Measurements from ENCODE around the gene AQR. TPM values are rescaled to one million over a fixed set of nuclear protein-coding genes. Genes with fewer than 3 reads are reported as not detected.

The AQR gene
- total and polyA plus RNA-seq, 11 donors: 5.3 to 16.0 (median 12.0) TPM

DNA sequence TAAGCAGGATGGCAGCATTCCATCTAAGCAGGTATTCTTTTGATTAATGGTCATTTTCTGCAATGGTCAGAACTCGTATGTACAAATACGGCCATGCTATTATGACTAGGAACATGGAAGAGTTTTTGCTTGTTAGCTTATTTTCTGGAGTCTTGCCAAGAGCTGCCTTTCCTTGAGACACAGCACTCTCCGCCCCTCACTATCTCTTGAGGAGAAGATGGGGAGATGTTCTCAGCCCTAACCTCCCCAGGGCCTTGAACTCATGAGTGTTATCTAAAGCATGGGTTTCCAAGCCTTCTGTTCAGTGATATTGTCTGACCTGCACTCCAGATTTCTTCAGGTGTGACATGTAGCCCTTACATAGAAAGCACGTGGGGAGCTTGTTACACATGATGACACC, 108.3 kb downstream of the AQR start:
- H3K27me3 ChIP-seq: no peaks in the 10 kb centered on the region
- no peak for TF ChIP-seq POLR2A (IDR thresholded peaks at IDR 0.05)
- TF ChIP-seq, protein P1, sequence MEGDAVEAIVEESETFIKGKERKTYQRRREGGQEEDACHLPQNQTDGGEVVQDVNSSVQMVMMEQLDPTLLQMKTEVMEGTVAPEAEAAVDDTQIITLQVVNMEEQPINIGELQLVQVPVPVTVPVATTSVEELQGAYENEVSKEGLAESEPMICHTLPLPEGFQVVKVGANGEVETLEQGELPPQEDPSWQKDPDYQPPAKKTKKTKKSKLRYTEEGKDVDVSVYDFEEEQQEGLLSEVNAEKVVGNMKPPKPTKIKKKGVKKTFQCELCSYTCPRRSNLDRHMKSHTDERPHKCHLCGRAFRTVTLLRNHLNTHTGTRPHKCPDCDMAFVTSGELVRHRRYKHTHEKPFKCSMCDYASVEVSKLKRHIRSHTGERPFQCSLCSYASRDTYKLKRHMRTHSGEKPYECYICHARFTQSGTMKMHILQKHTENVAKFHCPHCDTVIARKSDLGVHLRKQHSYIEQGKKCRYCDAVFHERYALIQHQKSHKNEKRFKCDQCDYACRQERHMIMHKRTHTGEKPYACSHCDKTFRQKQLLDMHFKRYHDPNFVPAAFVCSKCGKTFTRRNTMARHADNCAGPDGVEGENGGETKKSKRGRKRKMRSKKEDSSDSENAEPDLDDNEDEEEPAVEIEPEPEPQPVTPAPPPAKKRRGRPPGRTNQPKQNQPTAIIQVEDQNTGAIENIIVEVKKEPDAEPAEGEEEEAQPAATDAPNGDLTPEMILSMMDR (IDR thresholded peaks at IDR 0.05): no peak
- H3K36me3 ChIP-seq: peaks cover 0 to 99% (median 92%) of the 10 kb centered on the region in 9 donors
- H3K4me3 ChIP-seq: no peak overlapping the region
- intact Hi-C loops (cut with DNase I): no loop called here
- 89 to 93% (median 91%) methylated on average over 4 of the region's 4 CpGs for WGBS, 4 donors
- no peak overlapping the region for H3K27ac ChIP-seq
- no peaks in the 10 kb centered on the region for H3K9me3 ChIP-seq
- peaks cover 0 to 1% (median 0%) of the 10 kb centered on the region in 12 donors for H3K4me1 ChIP-seq
- ATAC-seq (no peak), DNase-seq (no peak)

DNA sequence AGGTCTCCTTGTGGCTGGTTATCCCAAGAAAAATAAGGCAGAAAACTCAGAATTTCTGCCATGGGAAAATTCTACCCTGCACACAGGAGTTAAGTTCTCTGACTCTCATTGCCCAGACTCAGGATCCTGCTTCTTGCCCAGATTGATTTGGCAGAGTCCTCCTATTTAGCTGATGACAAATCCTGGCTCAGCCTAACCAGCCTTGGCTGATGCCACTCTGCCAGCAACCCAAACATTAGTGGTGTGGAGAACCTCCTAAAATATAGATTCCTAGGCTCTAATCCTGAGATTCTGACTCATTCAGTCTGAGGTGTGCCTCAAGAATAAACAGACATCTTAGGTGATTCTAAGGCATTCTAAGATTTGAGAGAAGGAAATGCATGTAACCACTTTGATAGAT, 113.6 kb downstream of the AQR start:
- Histone ChIP-seq H3K27ac (peak overlapping the region in 6 of 12 donors; percentile 9 to 32 (median 19)), H3K27me3 (no peaks in the 10 kb centered on the region), H3K9me3 (no peaks in the 10 kb centered on the region), H3K36me3 (peaks cover 0 to 59% (median 51%) of the 10 kb centered on the region in 9 donors), H3K4me3 (no peak overlapping the region), H3K4me1 (peaks cover 2 to 31% (median 19%) of the 10 kb centered on the region in 12 donors)
- peak in 2 of 5 donors; percentile 11 to 30 for DNase-seq
- TF ChIP-seq POLR2A (IDR thresholded peaks at IDR 0.05): no peak
- TF ChIP-seq, protein P1 (IDR thresholded peaks at IDR 0.05): no peak
- intact Hi-C loops (cut with DNase I): loop anchor here in 2 of 10 donors (5.0 to 10.0 kb wide), 3 partner anchors 61 to 621 kb away; partner anchors contain the start of gene ACTC1 (in 1 of the 2)
- ATAC-seq: peak; percentile 82 to 87 (median 86)

DNA sequence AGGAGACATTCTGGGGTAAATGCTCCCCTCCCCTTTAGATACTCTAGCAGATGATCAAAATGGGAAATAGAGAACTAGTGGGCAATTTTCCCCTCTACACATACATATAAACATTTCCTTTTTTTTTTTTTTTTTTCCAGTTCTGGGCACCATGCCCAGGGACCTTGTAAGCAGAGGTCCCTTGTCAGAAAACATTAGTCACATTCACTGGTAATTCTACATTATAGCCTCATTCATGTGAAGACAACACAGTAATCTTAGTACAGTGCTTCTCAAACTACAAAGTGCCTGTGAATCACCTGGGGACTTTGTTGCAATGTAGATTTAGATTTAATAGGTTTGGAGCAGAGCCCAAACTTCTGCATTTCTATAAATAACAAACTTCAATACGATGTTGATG, 114.1 kb downstream of the AQR start:
- TF ChIP-seq, protein P1 (IDR thresholded peaks at IDR 0.05): no peak
- TF ChIP-seq POLR2A (IDR thresholded peaks at IDR 0.05): no peak
- Histone ChIP-seq H3K27me3 (no peaks in the 10 kb centered on the region), H3K4me1 (peaks cover 2 to 31% (median 19%) of the 10 kb centered on the region in 12 donors), H3K27ac (peak overlapping the region in 4 of 12 donors; percentile 9 to 32 (median 23)), H3K4me3 (no peak overlapping the region), H3K9me3 (no peaks in the 10 kb centered on the region), H3K36me3 (peaks cover 0 to 54% (median 46%) of the 10 kb centered on the region in 9 donors)
- intact Hi-C loops (cut with DNase I): loop anchor here in 2 of 10 donors (5.0 to 10.0 kb wide), 3 partner anchors 61 to 621 kb away; partner anchors contain the start of gene ACTC1 (in 1 of the 2)
- ATAC-seq (peak in 3 of 4 donors; percentile 24 to 41 (median 36)), DNase-seq (no peak)
- 18 to 31% (median 22%) methylated on average over 1 of the region's 1 CpG for WGBS, 4 donors

DNA sequence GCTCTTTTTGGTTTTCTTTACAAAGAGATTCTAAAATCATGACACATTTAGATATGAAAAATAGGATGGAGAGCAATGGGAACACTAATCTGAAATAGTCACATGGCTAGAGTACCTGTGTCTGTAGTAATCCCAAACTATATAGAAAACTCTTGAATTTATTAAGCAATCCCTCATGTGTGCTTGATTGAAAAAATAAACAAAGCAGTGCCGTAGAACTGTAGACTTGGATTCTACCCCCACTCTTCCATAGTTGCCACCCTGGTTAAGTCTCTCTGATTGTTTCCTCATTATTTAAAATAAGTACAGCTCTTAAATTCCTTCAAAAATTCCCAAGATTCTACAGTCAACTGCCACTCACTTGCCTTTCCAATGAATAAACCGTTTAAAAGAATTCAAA, 115.3 kb downstream of the AQR start:
- no peak for TF ChIP-seq POLR2A (IDR thresholded peaks at IDR 0.05)
- intact Hi-C loops (cut with DNase I): loop anchor here in 2 of 10 donors (10.0 kb wide), 2 partner anchors 59 to 619 kb away; partner anchors contain the start of gene ACTC1 (in 1 of the 2)

More for the DNA sequence above, 115.3 kb downstream of the AQR start:
- H3K27me3 ChIP-seq: no peaks in the 10 kb centered on the region
- no peak overlapping the region for H3K4me3 ChIP-seq
- no peak overlapping the region for H3K27ac ChIP-seq
- ATAC-seq (no peak), DNase-seq (no peak)
- WGBS, 4 donors: 91 to 92% (median 91%) methylated on average over 2 of the region's 2 CpGs
- no peaks in the 10 kb centered on the region for H3K9me3 ChIP-seq
- peaks cover 2 to 31% (median 19%) of the 10 kb centered on the region in 12 donors for H3K4me1 ChIP-seq
- H3K36me3 ChIP-seq: peaks cover 0 to 42% (median 34%) of the 10 kb centered on the region in 9 donors

All from heart left ventricle (tissue), 16 donors.